IMR-90 (cell line): Measurements from ENCODE around the gene CHRNA7. TPM values are rescaled to one million over a fixed set of nuclear protein-coding genes. Genes with fewer than 3 reads are reported as not detected.

Source experiments
- ATAC-seq: fragments of 200-7000 bp; cut with Tn5 transposase; 2 replicates; pipeline ENCODE4 v1.9.1; 2020; ENCODE audit warnings: low read depth, mild to moderate bottlenecking, moderate library complexity
- BruUV-seq: library from RNA; stranded (reverse); fragments of 400-500 nt; replicated peaks from 2 replicates; lab custom pipeline; 2021; lab: Mats Ljungman, UMichigan
- CTCF ChIA-PET: fragments of 300-600 bp; formaldehyde crosslinking; extraction: SDS; loops from one replicate; lab custom pipeline; 2021; ENCODE audit warnings: antibody characterized with exemption; lab: Yijun Ruan, JAX
- POLR2A ChIA-PET: fragments of 300-600 bp; sonication (Branson Sonifier 250); formaldehyde crosslinking; loops from one replicate; lab custom pipeline; 2022; ENCODE audit warnings: antibody characterized with exemption; ENCODE audit not compliant: unreplicated experiment; lab: Charles Lee
- DNase-seq: peaks from one replicate; pipeline ENCODE4 v3.0.0; 2013
- H2AFZ ChIP-seq: replicated peaks from 2 replicates; pipeline ENCODE3; 2013; ENCODE audit warnings: low read length, mild to moderate bottlenecking; ENCODE audit not compliant: poor library complexity
- H2AK5ac ChIP-seq: 2 replicates; pipeline ENCODE4 v1.6.1; 2013; ENCODE audit warnings: low read depth, low read length, inconsistent platforms
- H2AK9ac ChIP-seq: replicated peaks from 2 replicates; pipeline ENCODE3; 2013; ENCODE audit warnings: mild to moderate bottlenecking, low read depth, low read length, moderate library complexity; ENCODE audit not compliant: poor library complexity
- H2BK120ac ChIP-seq: 2 replicates; pipeline ENCODE4 v1.6.1; 2013; ENCODE audit warnings: low read depth, low read length, inconsistent platforms
- H2BK15ac ChIP-seq: 3 replicates; pipeline ENCODE4 v1.6.1; 2013; ENCODE audit warnings: low read depth, low read length, inconsistent platforms
- H2BK20ac ChIP-seq: 2 replicates; pipeline ENCODE4 v1.6.1; 2013; ENCODE audit warnings: low read depth, mild to moderate bottlenecking, inconsistent platforms, low read length, moderate library complexity
- H2BK5ac ChIP-seq: 2 replicates; pipeline ENCODE4 v1.6.1; 2013; ENCODE audit warnings: mild to moderate bottlenecking, low read depth, low read length, inconsistent platforms; ENCODE audit not compliant: poor library complexity, severe bottlenecking
- H3K14ac ChIP-seq: replicated peaks from 2 replicates; pipeline ENCODE4 v1.6.1; 2013; ENCODE audit warnings: low read depth, low read length, inconsistent platforms
- H3K18ac ChIP-seq: 2 replicates; pipeline ENCODE4 v1.6.1; 2013; ENCODE audit warnings: low read depth, low read length, control low read depth
- H3K23ac ChIP-seq: 2 replicates; pipeline ENCODE4 v1.6.1; 2013; ENCODE audit warnings: low read depth, low read length, inconsistent platforms
- H3K27ac ChIP-seq: 2 replicates; pipeline ENCODE4 v1.5.1; 2013; ENCODE audit warnings: mild to moderate bottlenecking, control low read depth, low read length; ENCODE audit not compliant: insufficient read depth
- H3K27me3 ChIP-seq: 2 replicates; pipeline ENCODE4 v1.6.1; 2013; ENCODE audit warnings: low read length; ENCODE audit not compliant: control insufficient read depth, insufficient read depth
- H3K36me3 ChIP-seq: 2 replicates; pipeline ENCODE4 v1.6.1; 2013; ENCODE audit warnings: low read length, mixed read lengths; ENCODE audit not compliant: control insufficient read depth, insufficient read depth
- H3K4ac ChIP-seq: 2 replicates; pipeline ENCODE4 v1.6.1; 2013; ENCODE audit warnings: low read depth, low read length, inconsistent platforms
- H3K4me1 ChIP-seq: 2 replicates; pipeline ENCODE4 v1.6.1; 2013; ENCODE audit warnings: low read length, mixed read lengths; ENCODE audit not compliant: control insufficient read depth, insufficient read depth
- H3K4me2 ChIP-seq: 2 replicates; pipeline ENCODE4 v1.6.1; 2013; ENCODE audit warnings: low read depth, mild to moderate bottlenecking, control low read depth, low read length, moderate library complexity
- H3K4me3 ChIP-seq: 2 replicates; pipeline ENCODE4 v1.5.1; 2013; ENCODE audit warnings: low read depth, mild to moderate bottlenecking, control low read depth, low read length, moderate library complexity; ENCODE audit not compliant: insufficient read depth
- H3K56ac ChIP-seq: 2 replicates; pipeline ENCODE4 v1.6.1; 2013; ENCODE audit warnings: low read length, inconsistent platforms; ENCODE audit not compliant: insufficient read depth; ENCODE audit errors: extremely low read depth
- H3K79me1 ChIP-seq, 2 experiments: 2 replicates each; pipeline ENCODE4 v1.6.1; 2013; ENCODE audit warnings: low read length in 2 of 2, inconsistent platforms in 1 of 2, low read depth in 1 of 2
- H3K9ac ChIP-seq: 2 replicates; pipeline ENCODE4 v1.6.1; 2013; ENCODE audit warnings: low read depth, low read length, control low read depth
- H3K9me1 ChIP-seq: 2 replicates; pipeline ENCODE4 v1.6.1; 2013; ENCODE audit warnings: low read length, inconsistent platforms; ENCODE audit not compliant: insufficient read depth
- H3K9me3 ChIP-seq: 2 replicates; pipeline ENCODE4 v1.6.1; 2013; ENCODE audit warnings: low read length; ENCODE audit not compliant: control insufficient read depth, insufficient read depth
- H4K20me1 ChIP-seq: 2 replicates; pipeline ENCODE4 v1.6.1; 2013; ENCODE audit warnings: low read length, inconsistent platforms; ENCODE audit not compliant: insufficient read depth
- H4K5ac ChIP-seq: 2 replicates; pipeline ENCODE4 v1.6.1; 2013; ENCODE audit warnings: mild to moderate bottlenecking, low read depth, low read length, control low read depth
- H4K8ac ChIP-seq, 2 experiments: 2 replicates each; pipeline ENCODE4 v1.6.1; 2013; ENCODE audit warnings: low read depth in 2 of 2, low read length in 2 of 2, control low read depth in 1 of 2, inconsistent platforms in 1 of 2
- H4K91ac ChIP-seq: 2 replicates; pipeline ENCODE4 v1.6.1; 2013; ENCODE audit warnings: low read depth, low read length, inconsistent platforms; ENCODE audit not compliant: insufficient read depth
- BHLHE40 ChIP-seq: fragments of 150-350 bp; IDR thresholded peaks from 2 replicates; pipeline ENCODE4 v1.6.1; 2016; ENCODE audit warnings: mild to moderate bottlenecking, low read depth, low read length
- CEBPB ChIP-seq: IDR thresholded peaks from 2 replicates; pipeline ENCODE4 v1.6.1; 2012; ENCODE audit warnings: low read depth, low read length, improper control_type of control experiment
- ELK1 ChIP-seq: fragments of 150-350 bp; IDR thresholded peaks from 2 replicates; pipeline ENCODE4 v1.6.1; 2016; ENCODE audit warnings: low read depth, mild to moderate bottlenecking, low read length, moderate library complexity, borderline replicate concordance
- FOS ChIP-seq: fragments of 150-350 bp; IDR thresholded peaks from 2 replicates; pipeline ENCODE4 v1.6.1; 2016; ENCODE audit warnings: low read depth, low read length
- MAFK ChIP-seq: IDR thresholded peaks from 2 replicates; pipeline ENCODE4 v1.6.1; 2012; ENCODE audit warnings: low read depth, low read length, improper control_type of control experiment
- MXI1 ChIP-seq: IDR thresholded peaks from 2 replicates; pipeline ENCODE4 v1.6.1; 2012; ENCODE audit warnings: low read depth, mild to moderate bottlenecking, low read length, moderate library complexity, borderline replicate concordance
- NFE2L2 ChIP-seq: fragments of 150-350 bp; IDR thresholded peaks from 2 replicates; pipeline ENCODE4 v1.6.1; 2016; ENCODE audit warnings: low read depth, mild to moderate bottlenecking, low read length
- POLR2A ChIP-seq: IDR thresholded peaks from 2 replicates; pipeline ENCODE4 v1.6.1; 2012; ENCODE audit warnings: mild to moderate bottlenecking, low read depth, low read length
- RFX5 ChIP-seq: IDR thresholded peaks from 2 replicates; pipeline ENCODE4 v1.8.0; 2012; ENCODE audit warnings: low read depth, mild to moderate bottlenecking, low read length, moderate library complexity
- WGBS, 2 experiments: methylation state at CpG; one replicate each; pipeline versions ENCODE4 v1.1.5 to v1.1.7; 2013; ENCODE audit warnings: missing lambda C conversion rate in 2 of 2; ENCODE audit not compliant: insufficient read length in 1 of 2; ENCODE audit errors: extremely low coverage in 2 of 2; 5-methylcytosine and 5-hydroxymethylcytosine counted together
- dilution Hi-C: fragments of 300-500 bp; cut with HindIII; formaldehyde crosslinking; loops from one replicate; pipeline ENCODE4 v1.14.3; 2018; ENCODE audit warnings: low sequenced_read_pairs; ENCODE audit not compliant: unreplicated experiment
- in situ Hi-C: fragments of 300-500 bp; cut with MboI; formaldehyde crosslinking; loops from 3 replicates; pipeline ENCODE4 v1.14.3; 2019; ENCODE audit warnings: low sequenced_read_pairs, inconsistent platforms, mixed read lengths
- intact Hi-C: fragments of 100-400 bp; cut with micrococcal nuclease; formaldehyde crosslinking; loops from 2 replicates; pipeline ENCODE4 v1.10.0; 2022
- polyA plus RNA-seq, 3 experiments: library from polyadenylated mRNA; depleted of rRNA; stranded (reverse); fragments of >200 nt; gene quantifications; 2 replicates each; pipeline ENCODE4 v1.2.3, GENCODE V29; 2012; ENCODE audit warnings: low replicate concordance in 1 of 3
- total RNA-seq: library from RNA; depleted of rRNA; stranded (reverse); fragments of >200 nt; gene quantifications from 2 replicates; pipeline ENCODE4 v1.2.3, GENCODE V29; 2012

The CHRNA7 gene
- total and polyA plus RNA-seq, 2 of the 4 experiments (the other 2 are of a cell fraction): 0.10 TPM; not detected in 1

GRCh38 chr15:31985607-31986006 is 44.7 kb upstream of the CHRNA7 start:
- 30% methylated on average over 2 of the region's 4 CpGs; no CpG with 5 or more reads in 1 of the 2 experiments for WGBS, 2 experiments
- no peak overlapping the region for H4K91ac ChIP-seq
- no peaks in the 10 kb centered on the region for H3K79me1 ChIP-seq
- no peak overlapping the region for H3K4ac ChIP-seq
- H3K4me1 ChIP-seq: no peaks in the 10 kb centered on the region
- no peaks in the 10 kb centered on the region for H3K36me3 ChIP-seq
- ChIA-PET POLR2A (no interaction called here), CTCF (no interaction called here)
- no peak overlapping the region for H2BK20ac ChIP-seq
- ATAC-seq (no peak), DNase-seq (no peak)
- H3K23ac ChIP-seq: no peak overlapping the region
- H3K27ac ChIP-seq: no peak overlapping the region
- H3K27me3 ChIP-seq: no peaks in the 10 kb centered on the region
- H2AFZ ChIP-seq: no peak overlapping the region
- H3K9ac ChIP-seq: no peak overlapping the region
- TF ChIP-seq MXI1 (no peak), RFX5 (no peak), MAFK (no peak), NFE2L2 (no peak), BHLHE40 (no peak), CEBPB (no peak), POLR2A (no peak), FOS (no peak), ELK1 (no peak)
- H3K9me3 ChIP-seq: no peaks in the 10 kb centered on the region
- H2AK9ac ChIP-seq: no peak overlapping the region
- H4K20me1 ChIP-seq: no peaks in the 10 kb centered on the region
- dilution Hi-C loops (no loop called here), intact Hi-C loops (no loop called here), in situ Hi-C loops (no loop called here)
- no peak overlapping the region for H3K56ac ChIP-seq
- no peaks in the 10 kb centered on the region for H3K9me1 ChIP-seq
- no peak overlapping the region for H2BK5ac ChIP-seq
- H3K4me2 ChIP-seq: no peak overlapping the region
- no peak overlapping the region for H3K4me3 ChIP-seq
- H4K5ac ChIP-seq: no peak overlapping the region
- no TSS peak for BruUV-seq
- H2BK15ac ChIP-seq: no peak overlapping the region
- H2BK120ac ChIP-seq: no peak overlapping the region
- no peak overlapping the region for H2AK5ac ChIP-seq
- no peak overlapping the region for H3K14ac ChIP-seq
- H3K18ac ChIP-seq: no peak overlapping the region
- no peak overlapping the region for H4K8ac ChIP-seq
